Panc1 (cell line): Measurements from ENCODE around the gene KCTD15.

ENCODE experiments used
- CTCF ChIP-seq: fragments of 450-650 bp; IDR thresholded peaks from 2 replicates; pipeline ENCODE4 v1.5.1; 2017; ENCODE audit warnings: mild to moderate bottlenecking
- REST ChIP-seq, 2 experiments: IDR thresholded peaks; 2 replicates each; pipeline ENCODE4 v1.6.1; 2011 to 2012; ENCODE audit warnings: low read depth in 2 of 2, control low read depth in 1 of 2, low read length in 1 of 2, mild to moderate bottlenecking in 1 of 2, moderate library complexity in 1 of 2; ENCODE audit not compliant: insufficient read depth in 1 of 2

GRCh38 chr19:33788676-33789075, 8.0 kb upstream of the KCTD15 start:
- TF ChIP-seq CTCF: no peak
- no peak for TF ChIP-seq REST (IDR thresholded peaks at IDR 0.05; ENCODE audit: insufficient read depth in 1 of 2, low read depth in 2 of 2, low read length in 1 of 2)
